Activated CD4-positive, alpha-beta memory T cell treated with anti-CD3 and anti-CD28 coated beads for 36 hours (primary cell): ENCODE results near the gene KREMEN2. TPM values are rescaled to one million over a fixed set of nuclear protein-coding genes. Genes with fewer than 3 reads are reported as not detected.
"Not testable (repeated sequence)": the region's sequence is repeated elsewhere in the genome, so short reads cannot be mapped to it uniquely, and the experiment has no call there.

Experiments used
- CTCF ChIA-PET: fragments of 350-600 bp; sonication (Branson Sonifier 250); formaldehyde crosslinking; loops from one replicate; lab custom pipeline; 2021; ENCODE audit warnings: antibody characterized with exemption, inconsistent platforms; lab: Charles Lee
- POLR2A ChIA-PET: fragments of 350-600 bp; sonication (Branson Sonifier 250); formaldehyde crosslinking; loops from one replicate; lab custom pipeline; 2021; ENCODE audit warnings: antibody characterized with exemption; lab: Charles Lee
- DNase-seq: peaks from one replicate; pipeline ENCODE4 v3.0.0-alpha.2; 2020
- H3K27ac Mint-ChIP-seq: one replicate; pipeline ENCODE4 v1.8.0; 2021; ENCODE audit warnings: mixed read lengths
- H3K27me3 Mint-ChIP-seq: one replicate; pipeline ENCODE4 v1.8.0; 2021; ENCODE audit warnings: mixed read lengths
- H3K36me3 Mint-ChIP-seq: one replicate; pipeline ENCODE4 v1.8.0; 2021; ENCODE audit warnings: mixed read lengths
- H3K4me1 Mint-ChIP-seq: one replicate; pipeline ENCODE4 v1.8.0; 2021; ENCODE audit warnings: low read depth, mixed read lengths
- H3K4me3 Mint-ChIP-seq: one replicate; pipeline ENCODE4 v1.8.0; 2021; ENCODE audit warnings: mild to moderate bottlenecking, mixed read lengths
- H3K9me3 Mint-ChIP-seq: one replicate; pipeline ENCODE4 v1.8.0; 2021; ENCODE audit warnings: mixed read lengths
- intact Hi-C: fragments of 100-400 bp; cut with micrococcal nuclease; formaldehyde crosslinking; loops from one replicate; pipeline ENCODE4 v1.15.1; 2023
- total RNA-seq, 2 experiments: library from RNA; stranded (reverse); gene quantifications; one replicate each; pipeline ENCODE4 v1.2.3, GENCODE V29; 2021

Gene KREMEN2
- total RNA-seq, 2 experiments from 2014 or later = not detected

DNA sequence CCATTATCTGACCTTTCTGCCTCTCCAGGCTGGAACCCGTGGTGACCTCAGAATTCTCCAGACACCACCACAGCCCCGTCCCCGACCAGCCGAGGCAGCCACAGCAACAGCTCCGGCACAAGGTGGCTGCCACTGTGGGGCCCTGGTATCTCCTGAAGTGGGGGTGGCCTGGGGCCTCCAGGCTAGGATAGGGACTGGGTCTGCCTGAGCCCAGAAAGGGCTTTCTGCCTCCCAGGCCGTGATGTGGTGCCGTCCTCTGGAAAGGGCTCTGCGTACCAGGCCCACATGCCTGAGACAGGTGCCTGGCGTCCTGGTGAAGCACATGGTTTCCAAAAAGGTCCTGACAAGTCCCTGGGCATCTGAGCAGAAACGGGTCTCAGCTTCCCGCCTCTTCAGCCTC is 35.3 kb upstream of the KREMEN2 start:
- no peaks in the 10 kb centered on the region for H3K36me3 Mint-ChIP-seq
- intact Hi-C loops = no loop called here
- DNase-seq = no peak
- no peaks in the 10 kb centered on the region for H3K27me3 Mint-ChIP-seq
- POLR2A ChIA-PET = interaction anchor here (1.1 kb wide), 1 partner anchor 132 kb away, joined by 3 read pairs; no protein-coding TSS in a partner anchor
- no peak overlapping the region for H3K27ac Mint-ChIP-seq
- H3K9me3 Mint-ChIP-seq = no peaks in the 10 kb centered on the region
- CTCF ChIA-PET = no interaction called here
- H3K4me1 Mint-ChIP-seq = peaks cover 12% of the 10 kb centered on the region
- no peak overlapping the region for H3K4me3 Mint-ChIP-seq

DNA sequence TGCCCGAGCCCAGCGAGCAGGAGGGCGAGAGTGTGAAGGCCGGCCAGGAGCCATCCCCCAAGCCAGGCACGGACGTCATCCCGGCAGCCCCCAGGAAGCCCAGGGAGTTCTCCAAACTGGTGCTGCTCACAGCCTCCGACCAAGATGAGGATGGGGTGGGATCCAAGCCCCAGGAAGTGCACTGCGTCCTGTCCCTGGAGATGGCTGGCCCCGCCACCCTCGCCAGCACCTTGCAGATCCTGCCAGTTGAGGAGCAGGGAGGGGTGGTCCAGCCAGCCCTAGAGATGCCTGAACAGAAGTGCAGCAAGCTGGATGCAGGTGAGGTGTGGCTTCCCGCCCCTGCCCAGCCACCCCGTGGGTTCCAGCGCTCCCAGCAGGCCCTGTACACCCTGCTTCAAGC is 34.4 kb upstream of the KREMEN2 start:
- ChIA-PET POLR2A (interaction anchor here (1.1 kb wide), 1 partner anchor 133 kb away, joined by 3 read pairs; no protein-coding TSS in a partner anchor), CTCF (no interaction called here)
- Mint-ChIP-seq H3K36me3 (peaks cover 7% of the 10 kb centered on the region), H3K9me3 (no peaks in the 10 kb centered on the region), H3K27ac (no peak overlapping the region), H3K4me1 (peaks cover 12% of the 10 kb centered on the region), H3K27me3 (no peaks in the 10 kb centered on the region), H3K4me3 (no peak overlapping the region)
- intact Hi-C loops = no loop called here
- no peak for DNase-seq

DNA sequence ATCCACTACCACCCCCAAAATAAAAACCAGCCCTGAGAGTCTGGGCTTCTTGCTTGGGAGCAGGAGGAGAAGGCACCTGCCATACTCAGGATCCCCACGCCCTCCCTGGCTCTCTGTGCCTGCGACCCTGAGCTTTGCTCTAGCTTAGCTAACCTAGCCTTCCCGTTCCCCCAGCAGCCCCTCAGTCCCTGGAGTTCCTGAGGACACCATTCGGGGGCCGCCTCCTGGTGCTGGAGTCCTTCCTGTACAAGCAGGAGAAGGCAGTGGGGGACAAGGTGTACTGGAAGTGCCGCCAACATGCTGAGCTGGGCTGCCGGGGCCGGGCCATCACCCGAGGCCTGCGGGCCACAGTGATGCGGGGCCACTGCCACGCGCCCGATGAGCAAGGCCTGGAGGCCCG is 33.8 kb upstream of the KREMEN2 start:
- DNase-seq = no peak
- H3K9me3 Mint-ChIP-seq = no peaks in the 10 kb centered on the region
- ChIA-PET CTCF (no interaction called here), POLR2A (no interaction called here)
- peaks cover 8% of the 10 kb centered on the region for H3K36me3 Mint-ChIP-seq
- H3K4me1 Mint-ChIP-seq = peaks cover 12% of the 10 kb centered on the region
- H3K27me3 Mint-ChIP-seq = no peaks in the 10 kb centered on the region
- H3K27ac Mint-ChIP-seq = no peak overlapping the region
- intact Hi-C loops = no loop called here
- H3K4me3 Mint-ChIP-seq = no peak overlapping the region

DNA sequence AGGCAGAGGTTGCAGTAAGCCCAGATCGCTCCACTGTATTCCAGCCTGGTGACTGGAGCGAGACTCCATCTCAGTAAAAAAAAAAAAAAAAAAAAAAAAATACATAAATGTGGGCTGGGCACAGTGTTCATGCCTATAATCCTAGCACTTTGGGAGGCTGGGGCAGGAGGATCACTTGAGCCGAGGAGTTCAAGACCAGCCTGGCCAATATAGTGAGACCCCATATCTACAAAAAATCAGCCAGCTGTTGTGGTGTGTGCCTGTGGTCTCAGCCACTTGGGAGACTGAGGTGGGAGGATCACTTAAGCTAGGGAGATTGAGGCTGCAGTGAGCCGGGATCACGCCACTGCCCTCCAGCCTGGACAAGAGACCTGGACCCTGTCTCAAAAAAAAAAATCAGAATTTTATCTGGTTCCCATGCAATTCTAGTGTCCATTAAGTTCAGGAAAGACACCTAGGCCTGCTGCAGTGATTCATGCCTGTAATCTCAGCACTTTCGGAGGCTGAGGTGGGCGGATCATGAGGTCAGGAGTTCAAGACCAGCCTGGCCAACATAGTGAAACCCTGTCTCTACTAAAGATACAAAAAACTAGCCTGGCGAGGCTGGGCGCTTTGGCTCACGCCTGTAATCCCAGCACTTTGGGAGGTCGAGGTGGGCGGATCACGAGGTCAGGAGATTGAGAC is 32.7 kb upstream of the KREMEN2 start:
- POLR2A ChIA-PET, DNase-seq, H3K27me3 Mint-ChIP-seq, H3K4me1 Mint-ChIP-seq, intact Hi-C loops, H3K9me3 Mint-ChIP-seq, H3K27ac Mint-ChIP-seq, H3K4me3 Mint-ChIP-seq: not testable (repeated sequence)
- CTCF ChIA-PET = interaction anchor here (0.9 kb wide), 1 partner anchor 11 kb away, joined by 4 read pairs; no protein-coding TSS in a partner anchor
- H3K36me3 Mint-ChIP-seq = peaks cover 10% of the 10 kb centered on the region

DNA sequence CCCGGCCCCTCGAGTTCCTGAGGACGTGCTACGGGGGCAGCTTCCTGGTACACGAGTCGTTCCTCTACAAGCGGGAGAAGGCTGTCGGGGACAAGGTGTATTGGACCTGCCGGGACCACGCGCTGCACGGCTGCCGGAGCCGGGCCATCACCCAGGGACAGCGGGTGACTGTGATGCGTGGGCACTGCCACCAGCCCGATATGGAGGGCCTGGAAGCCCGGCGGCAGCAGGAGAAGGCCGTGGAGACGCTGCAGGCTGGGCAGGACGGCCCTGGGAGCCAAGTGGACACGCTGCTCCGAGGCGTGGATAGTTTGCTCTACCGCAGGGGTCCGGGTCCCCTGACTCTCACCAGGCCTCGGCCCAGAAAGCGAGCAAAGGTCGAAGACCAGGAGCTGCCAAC is 30.9 kb upstream of the KREMEN2 start:
- Mint-ChIP-seq H3K9me3 (no peaks in the 10 kb centered on the region), H3K36me3 (peaks cover 11% of the 10 kb centered on the region), H3K27ac (no peak overlapping the region), H3K27me3 (no peaks in the 10 kb centered on the region), H3K4me3 (no peak overlapping the region), H3K4me1 (no peaks in the 10 kb centered on the region)
- CTCF ChIA-PET = interaction anchor here (0.6 to 1.1 kb wide), 2 partner anchors 37 to 59 kb away, joined by 3 read pairs; no protein-coding TSS in a partner anchor
- intact Hi-C loops = no loop called here
- POLR2A ChIA-PET = no interaction called here
- DNase-seq = no peak

DNA sequence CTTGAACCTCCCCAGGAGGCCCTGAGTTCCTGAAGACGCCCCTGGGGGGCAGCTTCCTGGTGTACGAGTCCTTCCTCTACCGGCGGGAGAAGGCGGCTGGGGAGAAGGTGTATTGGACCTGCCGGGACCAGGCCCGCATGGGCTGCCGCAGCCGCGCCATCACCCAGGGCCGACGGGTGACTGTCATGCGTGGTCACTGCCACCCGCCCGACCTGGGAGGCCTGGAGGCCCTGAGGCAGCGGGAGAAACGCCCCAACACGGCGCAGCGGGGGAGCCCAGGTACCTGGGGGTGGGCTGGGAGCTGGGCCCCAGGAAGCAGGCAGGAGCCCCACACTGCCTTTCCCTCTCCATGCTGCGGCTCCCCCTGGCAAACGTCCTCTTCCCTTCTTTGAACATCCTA is 30.4 kb upstream of the KREMEN2 start:
- CTCF ChIA-PET = no interaction called here
- intact Hi-C loops = no loop called here
- Mint-ChIP-seq H3K27ac (no peak overlapping the region), H3K4me1 (no peaks in the 10 kb centered on the region), H3K27me3 (no peaks in the 10 kb centered on the region), H3K36me3 (peaks cover 13% of the 10 kb centered on the region), H3K9me3 (no peaks in the 10 kb centered on the region), H3K4me3 (no peak overlapping the region)
- no peak for DNase-seq
- POLR2A ChIA-PET = no interaction called here

DNA sequence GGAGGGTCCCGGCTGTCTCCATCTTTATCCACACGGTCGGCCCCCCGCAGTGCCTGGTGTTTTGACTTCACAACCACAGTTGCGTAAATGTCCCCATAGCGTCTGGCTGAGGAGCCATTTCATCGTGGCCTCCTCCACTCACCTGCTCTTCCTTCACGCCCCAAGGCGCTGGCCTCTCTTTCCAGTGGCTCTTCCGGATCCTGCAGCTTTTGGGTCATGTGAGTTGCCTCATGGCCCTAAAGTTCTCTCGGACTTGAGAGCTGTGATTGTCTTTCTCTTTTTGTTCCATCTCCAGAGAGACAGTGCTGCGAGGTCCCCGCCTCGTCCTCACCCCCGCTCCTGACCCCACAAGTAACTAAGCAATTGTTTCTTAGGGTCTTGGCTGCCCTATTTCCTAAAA is 29.6 kb upstream of the KREMEN2 start:
- ChIA-PET POLR2A (no interaction called here), CTCF (interaction anchor here (1.2 kb wide), 1 partner anchor 14 kb away, joined by 3 read pairs; no protein-coding TSS in a partner anchor)
- Mint-ChIP-seq H3K4me3 (no peak overlapping the region), H3K27ac (no peak overlapping the region), H3K27me3 (no peaks in the 10 kb centered on the region), H3K4me1 (no peaks in the 10 kb centered on the region), H3K36me3 (peaks cover 15% of the 10 kb centered on the region), H3K9me3 (no peaks in the 10 kb centered on the region)
- intact Hi-C loops = no loop called here
- no peak for DNase-seq

DNA sequence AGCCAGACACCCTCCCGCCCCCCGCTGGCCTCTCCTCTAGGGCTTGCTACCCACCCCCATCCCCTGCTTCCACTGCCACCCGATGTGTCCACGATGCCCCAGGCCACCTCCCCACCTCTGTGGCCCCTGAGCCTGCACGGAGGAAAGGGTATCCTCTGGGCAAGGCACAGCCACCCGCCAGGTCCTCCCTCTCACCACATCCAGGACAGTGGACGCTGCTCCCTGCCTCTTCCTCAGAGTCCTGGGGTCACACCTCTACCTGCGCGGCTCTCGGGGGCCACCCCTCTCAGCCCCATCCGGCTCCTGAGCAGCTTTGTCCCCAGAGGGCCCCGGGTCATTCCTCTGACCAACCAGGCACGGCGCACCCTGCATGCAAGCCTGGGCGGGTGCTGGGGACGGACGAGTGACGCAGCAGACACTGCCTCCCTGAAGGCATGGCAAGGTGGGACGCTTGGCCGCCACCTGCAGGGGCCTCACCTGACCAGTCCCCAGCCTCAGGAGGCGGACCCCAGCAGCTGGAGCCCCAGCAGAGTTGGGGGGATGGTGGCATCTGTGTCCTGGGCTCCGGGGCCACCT is 27.6 kb upstream of the KREMEN2 start:
- Mint-ChIP-seq H3K27me3 (no peaks in the 10 kb centered on the region), H3K4me1 (no peaks in the 10 kb centered on the region), H3K36me3 (peaks cover 20% of the 10 kb centered on the region), H3K9me3 (no peaks in the 10 kb centered on the region), H3K4me3 (no peak overlapping the region), H3K27ac (no peak overlapping the region)
- DNase-seq = no peak
- POLR2A ChIA-PET = no interaction called here
- intact Hi-C loops = no loop called here
- CTCF ChIA-PET = interaction anchor here (2.0 kb wide), 1 partner anchor 10 kb away, joined by 9 read pairs; no protein-coding TSS in a partner anchor

DNA sequence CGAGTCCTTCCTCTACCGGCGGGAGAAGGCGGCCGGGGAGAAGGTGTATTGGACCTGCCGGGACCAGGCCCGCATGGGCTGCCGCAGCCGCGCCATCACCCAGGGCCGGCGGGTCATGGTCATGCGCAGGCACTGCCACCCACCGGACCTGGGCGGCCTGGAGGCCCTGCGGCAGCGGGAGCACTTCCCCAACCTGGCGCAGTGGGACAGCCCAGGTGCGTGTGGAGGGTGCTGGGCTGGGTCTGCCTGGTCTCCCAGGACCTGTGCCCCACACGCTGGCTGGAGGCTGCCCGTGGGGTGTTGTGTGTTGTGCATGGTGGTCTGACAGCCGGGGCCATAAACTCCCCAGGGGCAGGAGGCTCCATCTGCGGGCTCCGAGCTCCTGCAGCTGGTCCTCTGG is 26.9 kb upstream of the KREMEN2 start:
- intact Hi-C loops = no loop called here

DNA sequence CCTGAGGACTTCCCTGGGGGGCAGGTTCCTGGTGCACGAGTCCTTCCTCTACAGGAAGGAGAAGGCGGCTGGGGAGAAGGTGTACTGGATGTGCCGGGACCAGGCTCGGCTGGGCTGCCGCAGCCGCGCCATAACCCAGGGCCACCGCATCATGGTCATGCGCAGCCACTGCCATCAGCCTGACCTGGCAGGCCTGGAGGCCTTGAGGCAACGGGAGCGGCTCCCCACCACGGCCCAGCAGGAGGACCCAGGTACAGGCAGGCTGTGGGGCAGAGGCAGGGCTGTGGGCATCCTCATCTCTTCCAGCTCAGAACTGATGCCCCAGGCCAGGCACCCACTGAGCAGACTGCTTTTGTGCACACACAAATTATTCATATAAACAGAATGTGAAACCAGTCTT is 25.9 kb upstream of the KREMEN2 start:
- H3K4me1 Mint-ChIP-seq = no peaks in the 10 kb centered on the region

More for the DNA sequence above, 26.9 kb upstream of the KREMEN2 start:
- CTCF ChIA-PET = interaction anchor here (0.5 to 2.0 kb wide), 2 partner anchors 11 to 65 kb away, joined by 3 to 9 read pairs; no protein-coding TSS in a partner anchor
- no peaks in the 10 kb centered on the region for H3K9me3 Mint-ChIP-seq
- no peaks in the 10 kb centered on the region for H3K27me3 Mint-ChIP-seq
- POLR2A ChIA-PET = no interaction called here
- H3K4me1 Mint-ChIP-seq = no peaks in the 10 kb centered on the region
- no peak overlapping the region for H3K4me3 Mint-ChIP-seq
- H3K27ac Mint-ChIP-seq = no peak overlapping the region
- DNase-seq = no peak
- H3K36me3 Mint-ChIP-seq = peaks cover 21% of the 10 kb centered on the region

DNA sequence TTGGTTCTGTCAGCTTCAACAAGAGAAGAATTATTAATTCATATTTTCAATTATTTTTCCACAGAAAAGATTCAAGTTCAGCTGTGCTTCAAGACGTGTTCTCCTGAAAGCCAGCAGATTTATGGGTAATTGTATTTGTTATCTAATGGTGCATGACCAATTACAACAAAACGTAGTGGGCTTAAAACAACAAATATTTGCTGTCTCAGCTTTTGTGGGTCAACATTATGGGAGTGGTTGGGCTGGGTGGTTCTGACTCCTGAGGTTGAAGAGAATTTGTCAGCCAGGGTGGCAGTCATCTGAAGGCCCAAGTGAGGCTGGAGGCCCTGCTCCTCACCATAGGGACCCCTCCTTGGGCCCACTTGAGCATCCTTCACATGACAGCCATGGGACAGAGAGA is 24.1 kb upstream of the KREMEN2 start:
- Mint-ChIP-seq H3K4me1 (no peaks in the 10 kb centered on the region), H3K27me3 (no peaks in the 10 kb centered on the region), H3K27ac (no peak overlapping the region), H3K9me3 (no peaks in the 10 kb centered on the region), H3K36me3 (peaks cover 23% of the 10 kb centered on the region), H3K4me3 (no peak overlapping the region)
- ChIA-PET CTCF (interaction anchor here (0.6 to 1.2 kb wide), 5 partner anchors 13 to 248 kb away, joined by 3 to 6 read pairs (median 3); partner anchors contain the start of gene KREMEN2), POLR2A (no interaction called here)
- DNase-seq = no peak
- intact Hi-C loops = no loop called here

More for the DNA sequence above, 25.9 kb upstream of the KREMEN2 start:
- H3K36me3 Mint-ChIP-seq = peaks cover 27% of the 10 kb centered on the region
- no peaks in the 10 kb centered on the region for H3K27me3 Mint-ChIP-seq
- no peaks in the 10 kb centered on the region for H3K9me3 Mint-ChIP-seq
- ChIA-PET POLR2A (no interaction called here), CTCF (interaction anchor here (2.0 kb wide), 1 partner anchor 12 kb away, joined by 9 read pairs; no protein-coding TSS in a partner anchor)
- intact Hi-C loops = no loop called here
- H3K27ac Mint-ChIP-seq = no peak overlapping the region
- DNase-seq = no peak
- H3K4me3 Mint-ChIP-seq = no peak overlapping the region

DNA sequence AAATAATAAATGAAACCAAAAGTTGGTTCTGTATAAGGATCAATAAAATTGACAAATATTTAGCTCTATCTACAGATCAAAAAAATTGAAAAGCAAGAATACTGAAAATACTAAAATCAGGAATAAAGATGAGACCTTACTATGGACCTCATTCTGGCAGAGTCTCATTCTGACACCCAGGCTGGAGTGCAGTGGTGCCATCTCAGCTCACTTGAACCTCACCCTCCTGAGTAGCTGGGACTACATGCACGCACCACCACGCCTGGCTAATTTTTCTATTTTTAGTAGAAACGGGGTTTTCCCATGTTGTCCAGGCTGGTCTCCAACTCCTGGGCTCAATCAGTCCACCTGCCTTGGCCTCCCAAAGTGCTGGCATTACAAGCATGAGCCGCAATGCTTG is 22.0 kb upstream of the KREMEN2 start:
- no peak overlapping the region for H3K4me3 Mint-ChIP-seq
- no peaks in the 10 kb centered on the region for H3K4me1 Mint-ChIP-seq
- ChIA-PET POLR2A (no interaction called here), CTCF (interaction anchor here (0.7 to 5.2 kb wide), 2 partner anchors 15 to 59 kb away, joined by 3 to 21 read pairs; partner anchors contain the start of gene FLYWCH2)
- no peaks in the 10 kb centered on the region for H3K9me3 Mint-ChIP-seq
- DNase-seq = no peak
- H3K36me3 Mint-ChIP-seq = peaks cover 25% of the 10 kb centered on the region
- H3K27me3 Mint-ChIP-seq = no peaks in the 10 kb centered on the region
- no peak overlapping the region for H3K27ac Mint-ChIP-seq
- intact Hi-C loops = no loop called here
